KMS-11 (cell line): ENCODE measurements around the gene CDC14B.
"Not testable (repeated sequence)": the region's sequence is repeated elsewhere in the genome, so short reads cannot be mapped to it uniquely, and the experiment has no call there.

Source experiments
- H2AFZ ChIP-seq: fragments of 200-600 bp; sonication (generic); 2 replicates; pipeline ENCODE4 v1.6.1; 2016; ENCODE audit warnings: antibody characterized with exemption, mixed run types, low read depth
- H3K27ac ChIP-seq: fragments of 200-600 bp; sonication (generic); 2 replicates; pipeline ENCODE4 v1.6.1; 2016; ENCODE audit warnings: mild to moderate bottlenecking, mixed run types
- H3K27me3 ChIP-seq: fragments of 200-600 bp; sonication (generic); 2 replicates; pipeline ENCODE4 v1.6.1; 2017; ENCODE audit warnings: mild to moderate bottlenecking, low read depth, mixed run types, moderate library complexity; ENCODE audit not compliant: insufficient read depth
- H3K36me3 ChIP-seq: fragments of 200-600 bp; sonication (generic); 2 replicates; pipeline ENCODE4 v1.6.1; 2017; ENCODE audit warnings: mild to moderate bottlenecking, mixed run types; ENCODE audit not compliant: insufficient read depth
- H3K4me1 ChIP-seq: fragments of 200-600 bp; sonication (generic); 2 replicates; pipeline ENCODE4 v1.6.1; 2016; ENCODE audit warnings: mild to moderate bottlenecking, low read depth, mixed run types; ENCODE audit not compliant: poor library complexity, severe bottlenecking
- H3K4me2 ChIP-seq: fragments of 200-600 bp; sonication (generic); 2 replicates; pipeline ENCODE4 v1.7.0; 2016; ENCODE audit warnings: mild to moderate bottlenecking, mixed run types
- H3K4me3 ChIP-seq: fragments of 200-600 bp; sonication (generic); IDR thresholded peaks from 2 replicates; pipeline ENCODE4 v1.6.1; 2017; ENCODE audit warnings: low read depth, low read length, mixed read lengths; ENCODE audit not compliant: insufficient read depth
- H3K79me2 ChIP-seq: fragments of 200-600 bp; sonication (generic); 2 replicates; pipeline ENCODE4 v1.6.1; 2016; ENCODE audit warnings: low read depth, mixed run types; ENCODE audit not compliant: insufficient read depth
- H3K9ac ChIP-seq: fragments of 200-600 bp; sonication (generic); 2 replicates; pipeline ENCODE4 v1.6.1; 2016; ENCODE audit warnings: mild to moderate bottlenecking, mixed run types
- H4K20me1 ChIP-seq: fragments of 200-600 bp; sonication (generic); 2 replicates; pipeline ENCODE4 v1.6.1; 2016; ENCODE audit warnings: mild to moderate bottlenecking, mixed run types; ENCODE audit not compliant: insufficient read depth
- TF ChIP-seq, protein P1 (sequence below): fragments of 200-600 bp; sonication (generic); conservative IDR thresholded peaks from 2 replicates; pipeline ENCODE4 v1.6.1; 2017; ENCODE audit warnings: low read depth, mild to moderate bottlenecking, antibody characterized with exemption, low read length, moderate library complexity, mixed read lengths

The CDC14B gene

DNA sequence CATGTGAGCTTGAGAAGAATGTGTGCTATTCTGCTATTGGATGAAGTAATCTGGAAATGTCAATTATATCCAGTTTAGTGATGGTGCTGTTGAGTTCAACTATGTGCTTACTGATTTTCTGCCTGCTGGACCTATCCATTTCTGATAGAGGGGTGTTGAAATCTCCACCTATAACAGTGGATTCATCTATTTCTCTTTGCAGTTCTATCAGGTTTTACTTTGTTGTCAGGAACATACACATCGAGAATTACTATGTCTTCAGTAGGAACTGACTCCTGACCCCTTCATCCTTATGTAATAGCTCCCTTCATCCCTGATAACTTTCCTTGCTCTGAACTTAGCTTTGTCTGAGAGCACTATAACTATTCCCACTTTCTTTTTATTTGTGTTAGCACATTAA lies 16.7 kb upstream of the CDC14B start:
- Histone ChIP-seq H3K79me2 (no peaks in the 10 kb centered on the region), H3K27me3 (no peaks in the 10 kb centered on the region), H3K27ac (no peak overlapping the region), H3K4me2 (no peak overlapping the region), H3K36me3 (no peaks in the 10 kb centered on the region), H3K4me1 (no peaks in the 10 kb centered on the region), H3K9ac (no peak overlapping the region), H2AFZ (no peak overlapping the region), H4K20me1 (no peaks in the 10 kb centered on the region), H3K4me3 (no peak overlapping the region)
- TF ChIP-seq, protein P1, sequence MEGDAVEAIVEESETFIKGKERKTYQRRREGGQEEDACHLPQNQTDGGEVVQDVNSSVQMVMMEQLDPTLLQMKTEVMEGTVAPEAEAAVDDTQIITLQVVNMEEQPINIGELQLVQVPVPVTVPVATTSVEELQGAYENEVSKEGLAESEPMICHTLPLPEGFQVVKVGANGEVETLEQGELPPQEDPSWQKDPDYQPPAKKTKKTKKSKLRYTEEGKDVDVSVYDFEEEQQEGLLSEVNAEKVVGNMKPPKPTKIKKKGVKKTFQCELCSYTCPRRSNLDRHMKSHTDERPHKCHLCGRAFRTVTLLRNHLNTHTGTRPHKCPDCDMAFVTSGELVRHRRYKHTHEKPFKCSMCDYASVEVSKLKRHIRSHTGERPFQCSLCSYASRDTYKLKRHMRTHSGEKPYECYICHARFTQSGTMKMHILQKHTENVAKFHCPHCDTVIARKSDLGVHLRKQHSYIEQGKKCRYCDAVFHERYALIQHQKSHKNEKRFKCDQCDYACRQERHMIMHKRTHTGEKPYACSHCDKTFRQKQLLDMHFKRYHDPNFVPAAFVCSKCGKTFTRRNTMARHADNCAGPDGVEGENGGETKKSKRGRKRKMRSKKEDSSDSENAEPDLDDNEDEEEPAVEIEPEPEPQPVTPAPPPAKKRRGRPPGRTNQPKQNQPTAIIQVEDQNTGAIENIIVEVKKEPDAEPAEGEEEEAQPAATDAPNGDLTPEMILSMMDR: no peak

DNA sequence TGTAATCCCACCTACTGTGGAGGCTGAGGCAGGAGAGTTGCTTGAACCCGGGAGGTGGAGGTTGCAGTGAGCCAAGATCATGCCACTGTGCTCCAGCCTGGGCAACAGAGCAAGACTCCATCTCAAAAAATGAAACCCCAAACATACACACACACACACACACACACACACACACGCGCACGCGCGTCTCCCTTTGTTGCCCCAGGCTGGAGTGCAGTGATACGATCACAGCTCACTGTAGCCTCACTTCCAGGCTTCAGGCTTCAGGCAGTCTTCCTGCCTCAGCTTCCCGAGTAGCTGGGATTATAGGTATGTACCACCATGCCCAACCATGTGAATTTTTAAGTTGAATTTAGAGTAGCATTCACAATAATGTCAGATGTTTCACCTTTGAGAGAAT lies 13.9 kb upstream of the CDC14B start:
- not testable (repeated sequence) for H3K9ac ChIP-seq, H3K27ac ChIP-seq, H3K79me2 ChIP-seq, H3K4me1 ChIP-seq, H3K4me2 ChIP-seq, H3K27me3 ChIP-seq, H4K20me1 ChIP-seq, H2AFZ ChIP-seq, H3K36me3 ChIP-seq, H3K4me3 ChIP-seq

DNA sequence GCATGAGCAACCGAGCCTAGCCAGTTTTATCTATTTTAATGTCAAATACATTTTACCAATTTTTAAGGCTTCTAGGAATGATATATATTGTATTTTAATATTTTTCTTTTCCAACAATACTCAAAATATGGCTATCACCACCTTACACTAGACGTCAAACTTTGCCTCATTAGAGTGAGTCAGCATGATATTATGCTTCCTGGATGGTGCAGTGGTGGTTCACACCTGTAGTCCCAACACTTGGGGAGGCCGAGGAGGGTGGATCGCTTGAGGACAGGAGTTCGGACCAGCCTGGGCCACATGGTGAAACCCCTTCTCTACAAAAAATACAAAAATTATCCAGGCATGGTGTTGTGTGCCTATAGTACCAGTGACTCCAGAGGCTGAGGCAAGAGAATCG lies 7.3 kb upstream of the CDC14B start:
- Histone ChIP-seq H3K4me3 (no peak overlapping the region), H2AFZ (no peak overlapping the region), H3K36me3 (no peaks in the 10 kb centered on the region), H3K4me2 (no peak overlapping the region), H3K9ac (no peak overlapping the region), H4K20me1 (no peaks in the 10 kb centered on the region), H3K27ac (no peak overlapping the region), H3K79me2 (no peaks in the 10 kb centered on the region), H3K4me1 (no peaks in the 10 kb centered on the region), H3K27me3 (no peaks in the 10 kb centered on the region)
- TF ChIP-seq, protein P1: no peak

DNA sequence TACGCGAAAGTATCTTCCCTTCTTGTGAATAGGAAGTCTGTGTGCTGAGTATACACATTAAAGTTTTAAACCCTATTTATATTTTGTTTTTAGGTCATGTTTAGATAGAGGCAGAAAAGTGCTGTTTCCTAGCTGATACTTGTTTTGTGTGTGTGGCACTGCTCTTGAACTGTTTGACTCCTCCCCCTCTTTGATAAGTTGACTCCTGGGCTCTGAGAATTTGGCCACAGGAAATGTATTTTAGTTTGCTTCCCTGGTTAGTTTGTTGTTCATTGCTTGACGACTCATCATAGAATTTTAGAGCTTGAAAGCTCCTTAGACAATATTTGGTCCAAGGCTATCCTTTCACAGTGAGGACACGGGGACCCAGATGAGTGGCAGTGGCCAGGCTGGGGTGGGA lies 2.0 kb upstream of the CDC14B start:
- Histone ChIP-seq H3K79me2 (no peaks in the 10 kb centered on the region), H4K20me1 (no peaks in the 10 kb centered on the region), H3K4me3 (no peak overlapping the region), H3K27me3 (no peaks in the 10 kb centered on the region), H3K36me3 (no peaks in the 10 kb centered on the region), H3K4me1 (no peaks in the 10 kb centered on the region), H3K9ac (no peak overlapping the region), H2AFZ (no peak overlapping the region), H3K27ac (no peak overlapping the region), H3K4me2 (no peak overlapping the region)
- TF ChIP-seq, protein P1: no peak

DNA sequence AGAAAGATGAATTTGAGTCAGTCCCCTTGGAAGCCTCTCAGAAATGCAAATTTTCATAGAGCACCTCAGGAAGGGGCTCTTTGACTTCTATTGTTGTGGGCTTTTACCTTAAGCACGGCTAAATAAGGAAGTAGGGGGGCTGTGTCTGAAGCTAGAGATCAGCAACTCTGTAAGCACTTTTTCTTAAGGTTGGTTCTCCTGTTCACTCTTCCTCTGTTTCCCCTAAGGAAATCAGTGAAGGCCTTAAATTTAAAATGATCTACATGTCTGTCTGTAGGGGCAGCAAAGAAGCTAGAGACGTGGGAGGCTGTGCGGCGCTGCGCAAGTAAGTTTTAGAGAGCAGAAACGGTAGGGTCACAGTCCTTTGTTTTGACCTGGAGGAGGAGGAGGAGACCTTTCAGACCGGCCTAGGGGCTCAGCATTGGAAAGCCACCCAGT lies 1.2 kb upstream of the CDC14B start:
- H2AFZ ChIP-seq: no peak overlapping the region
- H3K4me2 ChIP-seq: no peak overlapping the region
- H3K9ac ChIP-seq: no peak overlapping the region
- H3K36me3 ChIP-seq: no peaks in the 10 kb centered on the region
- TF ChIP-seq, protein P1: no peak
- no peak overlapping the region for H3K4me3 ChIP-seq
- no peaks in the 10 kb centered on the region for H3K27me3 ChIP-seq
- no peaks in the 10 kb centered on the region for H3K79me2 ChIP-seq
- H3K4me1 ChIP-seq: no peaks in the 10 kb centered on the region
- no peaks in the 10 kb centered on the region for H4K20me1 ChIP-seq
- no peak overlapping the region for H3K27ac ChIP-seq
